H4 (cell line): ENCODE data around the gene KIF1C. TPM values are rescaled to one million over a fixed set of nuclear protein-coding genes. Genes with fewer than 3 reads are reported as not detected.
"Not testable (repeated sequence)": the region's sequence is repeated elsewhere in the genome, so short reads cannot be mapped to it uniquely, and the experiment has no call there.

Experiments
- DNase-seq: peaks from one replicate; pipeline ENCODE4 v3.0.0-alpha.2; 2015; ENCODE audit warnings: low spot score
- total RNA-seq: library from RNA; depleted of rRNA; stranded (reverse); fragments of >200 nt; shearing (Covaris generic); gene quantifications from 2 replicates; pipeline ENCODE4 v1.2.3, GENCODE V29; 2014

The KIF1C gene
- total RNA-seq, 1 experiment from 2014 or later, result 13.0 TPM

DNA sequence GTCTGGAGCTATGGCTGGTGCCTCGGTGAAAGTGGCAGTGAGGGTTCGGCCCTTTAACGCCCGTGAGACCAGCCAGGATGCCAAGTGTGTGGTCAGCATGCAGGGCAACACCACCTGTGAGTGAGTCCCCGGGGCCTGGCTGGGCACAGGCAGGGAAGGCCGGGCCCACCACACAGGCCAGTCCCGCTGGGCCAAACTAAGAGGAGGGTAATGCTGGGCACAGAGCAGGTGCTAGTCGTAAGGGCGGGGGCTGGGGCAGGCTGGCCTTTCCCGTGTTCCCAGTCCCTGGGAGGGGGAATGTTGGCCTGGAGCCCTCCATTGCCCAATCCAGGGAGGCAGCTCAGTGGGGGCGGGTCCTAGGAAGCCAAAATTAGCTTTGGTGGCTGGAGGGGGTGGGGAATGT lies 2.5 kb downstream of the KIF1C start:
- no peak for DNase-seq

DNA sequence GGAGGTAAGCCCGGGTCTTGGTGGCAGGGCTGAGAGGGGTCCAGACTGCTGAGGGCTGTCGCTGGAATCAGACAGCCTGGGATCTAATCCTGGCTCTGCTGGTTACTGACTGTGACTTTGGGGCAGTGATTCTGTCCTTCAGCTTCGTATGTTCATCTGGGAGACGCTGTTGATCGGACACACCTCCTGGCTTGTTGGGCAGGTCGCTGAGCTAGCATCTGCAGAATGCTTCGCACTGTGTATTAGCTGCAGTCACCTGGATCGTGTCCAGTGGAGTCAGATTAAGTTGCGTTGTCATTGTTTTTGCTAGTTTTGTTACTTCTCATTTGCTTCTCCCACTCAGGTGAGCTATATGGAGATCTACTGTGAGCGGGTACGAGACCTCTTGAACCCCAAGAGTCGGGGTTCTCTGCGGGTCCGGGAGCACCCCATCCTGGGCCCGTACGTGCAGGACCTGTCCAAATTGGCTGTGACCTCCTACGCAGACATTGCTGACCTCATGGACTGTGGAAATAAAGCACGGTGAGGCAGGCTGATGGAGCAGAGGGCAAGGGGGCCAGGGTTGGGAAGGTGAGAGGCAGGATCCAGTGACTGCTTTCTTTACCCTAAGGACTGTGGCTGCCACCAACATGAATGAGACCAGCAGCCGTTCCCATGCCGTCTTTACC lies 4.5 kb downstream of the KIF1C start:
- DNase-seq, result no peak

DNA sequence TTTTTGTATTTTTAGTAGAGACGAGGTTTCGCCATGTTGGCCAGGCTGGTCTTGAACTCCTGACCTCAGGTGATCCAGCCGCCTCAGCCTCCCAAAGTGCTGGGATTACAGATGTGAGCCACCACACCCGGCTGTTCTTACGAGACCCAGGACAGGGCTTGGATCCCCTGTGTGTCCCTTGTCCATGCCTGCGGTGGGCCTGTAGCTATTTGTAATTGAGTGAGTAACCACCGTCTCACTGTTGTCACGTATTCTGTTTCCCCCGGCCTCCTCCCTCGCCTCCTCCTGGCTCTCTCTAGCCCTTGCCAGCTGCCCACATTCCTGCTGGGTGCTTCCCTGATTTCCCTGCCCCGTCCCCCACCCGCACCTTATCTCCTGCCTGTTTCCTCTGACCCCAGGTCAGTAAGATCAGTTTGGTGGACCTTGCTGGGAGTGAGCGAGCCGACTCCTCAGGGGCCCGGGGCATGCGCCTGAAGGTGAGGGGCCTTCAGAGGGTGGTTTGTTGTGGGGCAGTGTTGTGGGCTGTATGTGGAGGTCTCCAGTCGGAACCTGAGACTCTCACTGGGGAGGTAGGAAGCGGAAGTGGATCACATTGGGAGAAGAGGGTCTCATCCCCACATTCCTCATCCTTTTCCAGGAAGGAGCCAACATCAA lies 5.6 kb downstream of the KIF1C start:
- DNase-seq, result no peak

DNA sequence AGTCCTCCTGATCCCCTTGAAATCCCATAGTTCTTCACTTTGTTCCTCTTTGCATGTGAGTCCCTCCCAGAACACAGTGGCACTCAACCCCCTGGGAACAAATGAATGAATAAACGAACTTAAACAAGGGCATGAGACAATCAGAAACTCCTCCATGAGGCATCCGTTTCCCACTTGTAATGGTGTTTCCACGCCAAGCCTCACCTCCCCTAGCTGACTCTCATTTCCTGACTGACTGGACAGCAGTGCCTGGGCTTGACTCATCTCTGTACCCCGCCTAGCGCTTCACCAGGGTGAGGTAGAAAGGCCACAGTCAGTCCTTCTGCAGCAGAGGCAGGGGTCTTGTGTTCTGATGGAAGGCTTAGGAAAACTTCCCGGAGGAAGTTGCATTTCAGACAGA lies 14.2 kb downstream of the KIF1C start:
- no peak for DNase-seq

DNA sequence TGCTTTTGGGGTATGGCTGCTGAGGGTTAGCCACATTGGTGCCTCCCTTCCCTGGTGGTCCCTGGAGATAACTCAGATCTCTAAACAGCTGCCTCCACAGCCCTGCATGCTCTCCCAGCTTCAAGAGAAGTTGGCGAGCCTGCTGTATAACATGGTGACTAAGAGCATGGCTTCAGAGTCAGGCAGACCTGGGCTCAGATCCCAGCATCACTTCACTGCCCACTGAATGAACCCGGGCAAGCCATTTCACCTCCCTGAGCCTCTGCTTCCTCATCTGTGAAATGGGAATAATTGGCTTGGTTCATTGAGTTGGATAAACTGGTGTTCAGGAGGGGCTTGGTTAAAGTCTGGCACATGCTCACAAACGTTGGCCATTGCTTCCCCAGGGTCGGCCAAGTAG lies 16.6 kb downstream of the KIF1C start:
- no peak for DNase-seq

DNA sequence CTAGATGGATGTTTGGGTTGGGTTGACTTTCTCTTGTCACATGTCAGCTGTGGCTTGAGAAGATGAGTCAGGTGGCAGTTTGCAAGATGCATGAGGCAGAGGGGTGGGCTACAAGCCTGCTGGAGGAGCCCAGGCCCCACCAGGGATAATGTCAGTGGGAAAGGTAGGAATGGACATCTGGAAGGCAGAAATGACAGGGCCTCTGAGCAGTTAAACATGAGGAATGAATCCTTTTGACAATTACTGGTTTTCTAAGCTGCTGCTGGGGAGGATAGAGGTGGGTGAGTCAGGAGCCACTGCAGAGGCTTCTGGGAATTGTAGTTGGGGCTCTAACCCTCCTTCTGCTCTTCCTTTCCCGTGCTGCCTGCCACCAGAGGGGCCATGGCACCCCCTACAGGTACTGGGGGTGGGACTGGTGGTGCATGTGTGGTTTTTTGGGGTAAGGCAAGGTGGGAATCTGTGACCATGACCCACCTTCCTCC lies 21.8 kb downstream of the KIF1C start:
- no peak for DNase-seq

DNA sequence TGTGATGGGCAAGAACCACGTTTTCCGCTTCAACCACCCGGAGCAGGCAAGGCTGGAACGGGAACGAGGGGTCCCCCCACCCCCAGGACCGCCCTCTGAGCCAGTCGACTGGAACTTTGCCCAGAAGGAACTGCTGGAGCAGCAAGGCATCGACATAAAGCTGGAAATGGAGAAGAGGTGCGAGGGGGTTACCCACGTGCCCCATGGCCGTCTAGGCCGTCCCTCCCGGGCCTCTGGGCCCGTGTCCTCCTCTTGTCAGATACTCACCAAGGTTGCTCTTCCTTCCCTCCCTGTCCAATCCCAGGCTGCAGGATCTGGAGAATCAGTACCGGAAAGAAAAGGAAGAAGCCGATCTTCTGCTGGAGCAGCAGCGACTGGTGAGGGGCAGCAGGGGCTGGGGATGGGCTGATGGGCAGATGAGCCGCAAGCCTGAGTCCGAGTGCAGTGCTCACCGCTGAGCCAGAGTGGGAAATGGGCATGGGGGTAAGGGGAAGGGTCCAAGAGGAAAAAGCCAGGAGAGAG lies 22.8 kb downstream of the KIF1C start:
- no peak for DNase-seq

DNA sequence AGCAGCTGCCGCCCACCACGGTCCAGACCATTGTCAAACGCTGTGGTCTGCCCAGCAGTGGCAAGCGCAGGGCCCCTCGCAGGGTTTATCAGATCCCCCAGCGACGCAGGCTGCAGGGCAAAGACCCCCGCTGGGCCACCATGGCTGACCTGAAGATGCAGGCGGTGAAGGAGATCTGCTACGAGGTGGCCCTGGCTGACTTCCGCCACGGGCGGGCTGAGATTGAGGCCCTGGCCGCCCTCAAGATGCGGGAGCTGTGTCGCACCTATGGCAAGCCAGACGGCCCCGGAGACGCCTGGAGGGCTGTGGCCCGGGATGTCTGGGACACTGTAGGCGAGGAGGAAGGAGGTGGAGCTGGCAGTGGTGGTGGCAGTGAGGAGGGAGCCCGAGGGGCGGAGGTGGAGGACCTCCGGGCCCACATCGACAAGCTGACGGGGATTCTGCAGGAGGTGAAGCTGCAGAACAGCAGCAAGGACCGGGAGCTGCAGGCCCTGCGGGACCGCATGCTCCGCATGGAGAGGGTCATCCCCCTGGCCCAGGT lies 24.5 kb downstream of the KIF1C start:
- no peak for DNase-seq

DNA sequence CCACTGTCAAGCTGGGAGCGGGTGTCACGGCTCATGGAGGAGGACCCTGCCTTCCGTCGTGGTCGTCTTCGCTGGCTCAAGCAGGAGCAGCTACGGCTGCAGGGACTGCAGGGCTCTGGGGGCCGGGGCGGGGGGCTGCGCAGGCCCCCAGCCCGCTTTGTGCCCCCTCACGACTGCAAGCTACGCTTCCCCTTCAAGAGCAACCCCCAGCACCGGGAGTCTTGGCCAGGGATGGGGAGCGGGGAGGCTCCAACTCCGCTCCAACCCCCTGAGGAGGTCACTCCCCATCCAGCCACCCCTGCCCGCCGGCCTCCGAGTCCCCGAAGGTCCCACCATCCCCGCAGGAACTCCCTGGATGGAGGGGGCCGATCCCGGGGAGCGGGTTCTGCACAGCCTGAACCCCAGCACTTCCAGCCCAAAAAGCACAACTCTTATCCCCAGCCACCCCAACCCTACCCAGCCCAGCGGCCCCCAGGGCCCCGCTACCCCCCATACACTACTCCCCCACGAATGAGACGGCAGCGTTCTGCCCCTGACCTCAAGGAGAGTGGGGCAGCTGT lies 25.9 kb downstream of the KIF1C start:
- DNase-seq, result no peak

DNA sequence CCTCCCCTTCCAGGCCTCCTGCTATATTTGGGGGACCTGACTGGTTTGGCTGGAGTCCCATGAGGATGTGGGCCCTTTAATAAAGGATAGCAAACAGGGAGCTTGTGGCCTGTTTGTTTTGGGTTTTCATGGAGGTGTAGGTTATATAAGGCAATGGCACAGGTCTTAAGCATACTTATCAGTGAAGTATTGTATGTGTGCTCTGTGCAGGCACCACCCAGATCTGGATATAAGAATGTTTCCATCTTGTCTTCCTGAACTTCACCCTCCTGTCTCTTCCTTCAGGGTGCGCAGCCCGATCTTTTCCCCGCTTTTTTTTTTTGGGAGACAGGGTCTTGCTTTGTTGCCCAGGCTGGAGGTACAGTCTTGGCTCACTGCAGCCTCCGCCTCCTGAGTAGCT lies 26.9 kb downstream of the KIF1C start:
- DNase-seq, result no peak

DNA sequence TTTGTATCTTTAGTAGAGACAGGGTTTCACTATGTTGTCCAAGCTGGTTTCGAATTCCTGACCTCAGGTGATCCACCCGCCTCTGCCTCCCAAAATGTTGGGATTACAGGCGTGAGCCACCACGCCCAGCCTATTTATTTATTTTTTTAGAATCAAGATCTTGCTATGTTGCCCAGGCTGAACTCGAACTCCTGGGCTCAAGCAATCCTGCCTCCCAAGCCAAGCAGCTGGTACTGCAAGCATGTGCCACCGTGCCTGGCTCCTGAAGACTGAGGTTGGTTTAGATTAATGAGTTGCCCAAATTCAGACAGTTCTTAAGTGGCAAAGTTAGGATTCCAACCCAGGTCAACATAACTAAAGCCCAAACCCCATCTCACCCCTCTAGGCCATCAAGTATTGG lies 29.5 kb downstream of the KIF1C start:
- no peak for DNase-seq

DNA sequence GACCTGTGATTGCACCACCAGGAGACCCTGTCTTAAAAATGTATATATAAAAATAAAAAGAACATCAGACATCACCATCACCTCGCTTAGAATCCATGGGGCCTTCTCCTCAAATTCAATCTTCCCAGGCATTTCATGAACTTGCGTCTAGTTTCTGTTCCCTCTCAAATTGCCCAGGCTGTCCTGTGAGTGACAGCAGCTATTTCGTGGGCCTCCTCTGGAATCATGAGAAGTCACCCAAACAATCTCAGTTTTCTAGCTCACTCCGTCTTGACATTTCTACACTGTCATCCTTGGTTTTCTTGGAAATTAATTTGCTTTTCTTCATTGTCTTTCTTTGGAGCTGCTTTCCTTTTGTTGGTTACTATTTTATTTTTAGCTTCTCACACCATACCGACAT lies 30.2 kb downstream of the KIF1C start:
- no peak for DNase-seq

DNA sequence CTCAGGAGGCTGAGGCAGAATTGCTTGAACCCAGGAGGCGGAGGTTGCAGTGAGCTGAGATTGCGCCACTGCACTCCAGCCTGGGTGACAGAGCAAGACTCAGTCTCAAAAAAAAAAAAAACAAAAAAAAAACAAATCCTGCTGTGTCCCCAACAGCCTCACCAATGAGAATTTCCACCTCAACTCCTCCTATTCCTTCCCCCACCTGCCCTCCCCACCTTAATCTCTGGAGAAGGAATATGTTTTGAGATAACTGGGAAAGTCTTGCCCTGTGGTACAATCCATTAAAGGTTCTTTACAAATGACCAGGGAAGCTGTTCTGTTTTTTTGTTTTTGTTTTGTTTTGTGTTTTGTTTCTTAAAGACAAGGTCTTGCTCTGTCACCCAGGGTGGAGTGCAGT lies 32.4 kb downstream of the KIF1C start:
- DNase-seq, result not testable (repeated sequence)

DNA sequence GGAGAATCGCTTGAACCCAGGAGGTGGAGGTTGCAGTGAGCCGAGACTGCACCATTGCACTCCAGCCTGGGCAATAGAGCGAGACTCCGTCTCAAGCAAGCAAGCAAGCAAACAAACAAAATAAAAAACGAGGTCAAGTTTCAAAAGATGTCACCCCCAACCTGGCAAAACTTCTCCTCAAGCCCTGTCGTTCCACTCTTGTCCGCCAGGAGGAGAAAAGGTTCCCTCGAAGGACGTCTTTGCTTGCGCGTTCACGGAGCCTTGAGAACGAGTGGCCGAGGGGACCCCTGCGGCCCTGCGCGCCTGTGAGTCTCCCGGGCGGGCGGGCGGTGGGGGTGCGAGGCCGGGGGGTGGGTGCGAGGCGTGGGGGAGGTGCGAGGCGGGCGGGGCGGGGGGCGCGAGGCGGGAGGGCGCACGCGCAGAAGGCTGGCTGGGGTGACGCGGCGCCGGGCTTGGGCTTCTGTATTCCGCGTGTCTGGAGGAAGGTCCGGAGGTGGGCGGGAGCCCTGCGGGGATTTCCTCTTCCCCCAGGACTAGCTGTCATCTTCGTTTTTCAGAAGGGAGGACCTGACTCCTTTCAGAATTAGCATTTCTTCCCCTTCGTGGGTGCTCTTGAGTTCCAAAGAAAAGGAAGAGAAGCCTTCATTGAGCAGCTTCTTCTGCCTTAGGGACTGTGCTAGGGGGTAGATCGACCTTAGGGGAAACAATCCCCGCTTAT lies 33.8 kb downstream of the KIF1C start:
- peak; percentile 55 for DNase-seq

DNA sequence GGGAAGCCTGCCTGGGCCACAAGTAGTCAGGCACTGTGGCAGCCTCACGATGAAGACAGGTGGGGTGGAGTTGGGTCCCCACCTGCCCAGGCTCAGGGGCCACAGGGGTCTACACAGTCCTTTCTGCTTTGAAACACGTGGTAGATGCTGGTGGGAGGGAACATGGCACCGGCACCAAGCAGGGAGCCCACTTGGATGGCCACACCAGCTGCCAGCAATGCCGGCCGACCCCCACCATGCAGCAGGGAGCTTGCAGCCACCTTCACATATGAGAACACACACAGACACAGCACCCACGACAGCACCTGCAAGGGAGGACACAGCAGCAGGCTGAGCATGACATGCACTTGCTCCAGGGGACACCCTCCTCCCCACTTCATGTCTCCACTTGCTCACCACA lies 35.1 kb downstream of the KIF1C start:
- no peak for DNase-seq

DNA sequence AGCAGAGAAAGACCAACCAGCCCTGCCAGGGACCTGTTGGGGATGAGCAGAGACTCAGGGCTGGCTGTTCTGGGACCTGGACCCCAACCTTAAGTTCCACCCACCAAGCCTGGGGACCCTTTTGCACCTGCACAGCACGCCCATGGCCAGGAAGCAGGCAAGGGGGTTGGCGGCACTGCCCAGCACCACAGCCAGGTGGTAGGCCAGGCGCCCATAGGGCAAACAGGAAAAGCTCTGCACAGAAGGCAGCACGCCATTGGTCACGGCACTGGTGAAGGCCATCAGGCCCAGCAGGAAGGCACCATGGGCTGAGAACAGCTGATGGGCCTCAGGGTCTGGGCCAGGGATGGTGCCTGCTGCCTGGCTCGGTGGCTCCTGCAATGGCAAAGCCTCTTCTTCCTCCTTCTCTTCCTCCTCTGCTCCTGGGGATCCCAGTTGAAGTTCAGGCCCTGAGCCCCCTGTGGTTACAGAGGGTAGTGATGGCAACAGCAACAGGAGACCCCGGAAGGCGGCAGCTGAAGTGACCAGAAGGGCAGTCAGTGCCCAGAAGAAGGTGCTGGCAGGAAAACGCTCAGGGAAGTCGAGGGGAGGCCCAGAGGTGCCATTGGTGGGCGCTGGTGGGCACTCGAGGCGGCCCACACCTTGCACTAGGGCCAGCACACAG lies 35.7 kb downstream of the KIF1C start:
- no peak for DNase-seq

DNA sequence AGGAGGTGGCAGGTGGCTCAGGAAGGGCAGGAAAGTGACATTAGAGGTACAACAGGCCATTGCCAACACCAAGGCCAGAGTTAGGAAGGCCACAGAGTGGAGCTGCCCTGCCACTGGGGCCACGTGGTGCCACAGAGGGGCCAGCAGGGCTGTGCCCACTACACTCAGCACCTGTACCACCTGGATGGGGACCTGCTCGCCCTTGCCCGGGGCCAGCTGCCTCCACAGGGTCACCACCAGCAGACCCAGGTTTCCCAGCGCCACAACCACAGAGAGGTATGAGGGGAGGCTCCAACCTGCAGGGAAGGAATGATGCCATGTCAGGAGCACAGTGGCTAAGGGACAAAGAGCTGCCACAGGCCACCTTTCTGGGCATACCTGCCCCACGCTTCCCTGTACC lies 36.3 kb downstream of the KIF1C start:
- DNase-seq, result no peak

DNA sequence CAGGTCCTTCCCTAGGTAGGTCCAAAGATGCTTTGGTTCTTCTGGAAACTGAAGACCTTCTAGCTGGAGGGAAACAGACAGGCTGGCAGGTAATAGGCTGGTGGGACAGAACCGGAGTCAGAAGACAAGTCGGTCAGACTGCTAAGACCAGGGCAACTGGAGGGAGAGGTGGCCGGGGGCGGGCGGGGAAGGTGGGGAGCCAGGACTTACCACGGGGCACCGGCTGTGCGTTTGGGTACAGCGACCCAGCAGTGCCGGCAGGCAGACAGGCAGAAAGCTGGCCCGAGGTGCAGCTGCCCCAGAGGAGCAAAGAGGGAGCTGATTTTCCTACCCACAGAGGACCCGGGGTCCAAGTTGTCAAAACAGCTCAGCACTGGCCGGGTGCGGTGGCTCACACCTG lies 36.9 kb downstream of the KIF1C start:
- DNase-seq, result no peak

DNA sequence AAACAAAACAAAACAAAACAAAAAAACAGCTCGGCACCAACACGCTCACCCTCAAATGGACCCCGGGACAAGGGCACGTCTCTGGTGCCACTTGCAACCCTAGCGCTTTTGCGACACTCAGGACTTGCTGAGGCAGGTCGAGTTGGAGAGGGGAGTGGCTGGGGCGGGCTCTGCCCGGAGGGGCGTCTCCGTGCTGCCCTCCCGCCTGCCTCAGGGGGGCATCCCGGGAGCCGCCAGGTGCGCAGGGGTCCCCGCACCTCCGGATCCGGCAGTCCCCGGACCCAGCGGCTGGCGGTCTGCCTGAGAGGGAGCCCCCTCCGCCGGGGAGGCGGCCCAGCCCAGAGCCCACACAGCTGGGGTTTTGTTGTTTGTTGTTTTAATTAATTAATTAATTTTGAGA lies 37.6 kb downstream of the KIF1C start, which contains the start of gene SLC52A1:
Gene SLC52A1 (minus strand): TSS at position 112 of the 400 bp plus-strand sequence. CDS start 820 bp downstream, outside the sequence.
- DNase-seq, result no peak

DNA sequence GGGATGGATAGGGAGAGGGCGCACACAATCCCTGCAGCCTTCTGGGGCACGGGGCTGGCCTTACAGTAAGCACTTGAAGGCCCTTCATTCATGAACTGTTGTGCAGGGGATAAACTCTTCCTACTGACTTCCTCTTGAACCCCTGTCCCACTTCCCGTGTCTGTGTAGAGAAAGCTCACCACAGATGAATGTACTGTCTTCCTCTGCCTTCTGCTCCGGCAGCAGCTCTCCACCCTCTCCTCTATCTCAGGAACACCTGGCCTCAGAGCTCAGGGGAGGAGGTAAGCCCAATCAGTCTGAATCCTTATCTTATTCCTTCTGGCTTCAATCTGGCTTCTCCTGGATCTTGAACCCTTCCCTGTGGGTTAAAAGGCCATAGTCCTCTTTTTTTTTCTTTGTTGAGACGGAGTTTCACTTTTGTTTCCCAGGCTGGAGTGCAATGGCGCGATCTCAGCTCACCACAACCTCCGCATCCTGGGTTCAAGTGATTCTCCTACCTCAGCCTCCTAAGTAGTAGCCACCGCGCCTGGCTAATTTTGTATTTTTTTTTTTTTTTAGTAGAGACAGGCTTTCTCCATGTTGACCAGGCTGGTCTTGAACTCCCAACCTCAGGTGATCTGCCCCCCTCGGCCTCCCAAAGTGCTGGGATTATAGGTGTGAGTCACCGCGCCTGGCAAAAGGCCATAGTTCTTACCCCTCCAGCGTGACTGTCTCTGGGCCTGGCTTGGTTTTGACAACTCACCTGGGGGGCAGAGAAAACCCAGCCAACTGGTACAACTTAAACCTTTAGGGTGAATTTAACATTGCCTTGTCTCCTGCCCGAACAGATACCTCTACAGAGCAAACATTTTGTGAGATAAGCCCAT lies 44.6 kb downstream of the KIF1C start:
- no peak for DNase-seq

DNA sequence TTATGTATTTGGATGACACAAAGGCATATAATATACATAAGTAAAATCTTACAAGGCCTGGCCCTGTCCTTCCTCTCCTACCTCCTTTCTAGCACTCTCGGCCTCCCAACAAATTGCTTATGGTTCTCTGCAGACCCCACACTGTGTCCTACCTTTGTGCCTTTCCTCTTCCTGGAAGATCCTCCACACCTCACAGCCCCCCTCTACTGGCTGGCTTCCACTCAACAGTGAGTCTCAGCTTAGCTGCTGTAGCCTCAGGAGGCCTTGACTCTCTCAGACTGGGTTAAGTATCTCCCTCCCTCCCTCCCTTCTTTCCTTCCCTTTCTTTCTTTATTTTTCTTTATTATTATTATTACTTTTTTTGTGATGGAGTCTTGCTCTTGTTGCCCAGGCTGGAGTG lies 45.8 kb downstream of the KIF1C start:
- no peak for DNase-seq
